ENCODE data around the gene JPH4.

JPH4 gene

DNA sequence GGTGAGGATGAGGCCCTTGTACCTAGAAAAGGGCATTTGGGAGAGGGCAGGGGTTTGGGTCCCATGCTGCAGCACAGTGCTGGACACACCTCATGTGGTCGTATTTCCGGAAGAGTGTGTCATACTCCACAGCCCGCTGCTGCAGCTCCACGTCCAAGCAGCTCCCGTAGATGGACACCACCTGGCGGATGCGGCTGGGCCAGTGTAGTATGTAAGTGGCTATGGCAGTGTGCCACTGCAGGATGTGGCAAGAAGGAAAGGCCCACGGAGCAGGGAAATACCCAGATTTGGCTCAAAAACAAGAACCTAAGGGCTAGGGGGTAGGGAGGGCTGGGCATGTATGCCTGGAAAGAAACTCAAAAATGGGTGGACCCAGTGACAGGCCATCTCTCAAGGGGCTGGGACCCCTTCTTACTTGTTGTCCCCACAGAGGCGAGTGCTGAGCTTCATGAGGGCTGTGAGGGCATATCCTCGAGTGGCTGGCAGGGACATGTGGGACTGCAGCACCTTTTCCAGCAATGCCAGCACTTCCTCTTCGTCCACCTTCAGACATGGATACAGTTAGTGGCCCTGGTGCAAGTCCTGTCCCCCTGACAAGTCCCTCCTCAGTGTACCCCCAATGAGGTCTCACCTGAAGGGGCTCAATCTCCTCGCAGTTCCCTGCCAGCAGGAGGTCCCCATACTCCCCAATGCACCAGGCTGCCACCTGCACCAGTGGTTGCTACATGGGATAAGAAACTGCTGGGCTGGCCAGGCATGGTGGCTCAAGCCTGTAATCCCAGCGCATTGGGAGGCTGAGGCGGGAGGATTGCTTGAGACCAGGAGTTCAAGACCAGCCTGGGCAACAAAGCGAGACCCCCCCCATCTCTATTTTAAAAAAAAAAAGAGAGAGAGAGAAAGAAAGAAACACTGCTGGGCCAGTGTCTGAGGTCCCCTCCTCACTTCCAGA is 16.4 kb downstream of the JPH4 start:
- no peak for DNase-seq

DNA sequence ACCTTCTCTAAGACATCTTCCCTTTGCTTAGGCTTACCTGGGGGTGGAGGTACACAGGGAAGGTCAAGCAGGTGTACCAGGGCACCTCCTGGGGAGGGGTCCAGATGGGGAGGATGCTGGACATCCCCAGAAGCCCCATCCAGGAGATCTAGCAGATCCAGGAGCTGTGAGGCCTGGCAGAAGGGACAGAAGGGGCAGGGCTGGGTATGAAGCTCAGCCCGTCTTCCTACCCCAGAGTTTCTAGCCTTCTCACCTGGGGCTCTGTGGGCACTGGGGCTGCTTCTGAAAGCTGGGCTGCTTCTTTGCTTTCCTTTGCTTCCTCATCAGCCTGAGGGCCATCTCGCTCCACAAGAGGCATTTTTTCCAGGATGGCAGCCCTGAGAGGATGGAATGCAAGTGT is 17.3 kb downstream of the JPH4 start:
- no peak for DNase-seq

DNA sequence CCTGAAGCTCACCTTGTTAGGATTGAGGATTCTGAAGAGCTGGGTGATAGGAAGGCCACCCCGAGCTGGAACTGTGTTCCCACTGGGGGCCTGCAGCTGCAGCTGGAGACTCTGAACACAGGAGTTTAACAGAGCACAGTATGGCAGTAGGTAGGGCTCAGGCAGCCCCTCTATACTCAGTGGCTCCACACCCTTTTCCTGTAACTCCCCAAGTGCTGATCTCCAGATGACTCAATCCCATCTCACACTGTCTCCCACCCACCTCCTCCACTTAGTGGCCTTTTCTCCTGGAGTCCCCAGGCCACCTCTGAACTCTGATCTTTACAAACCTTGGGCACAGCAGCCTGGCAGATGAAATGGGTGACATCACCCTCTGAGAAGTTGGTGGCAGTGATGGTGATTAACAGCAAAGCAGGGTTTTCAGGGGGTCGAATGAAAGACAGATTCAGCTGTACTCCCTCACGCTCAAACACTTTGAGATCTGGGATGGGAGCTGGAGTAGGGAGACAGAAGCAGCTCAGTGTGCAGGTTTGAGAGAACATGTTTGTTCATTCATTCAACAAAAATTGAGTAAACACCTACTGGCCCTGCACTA is 18.6 kb downstream of the JPH4 start:
- no peak for DNase-seq

DNA sequence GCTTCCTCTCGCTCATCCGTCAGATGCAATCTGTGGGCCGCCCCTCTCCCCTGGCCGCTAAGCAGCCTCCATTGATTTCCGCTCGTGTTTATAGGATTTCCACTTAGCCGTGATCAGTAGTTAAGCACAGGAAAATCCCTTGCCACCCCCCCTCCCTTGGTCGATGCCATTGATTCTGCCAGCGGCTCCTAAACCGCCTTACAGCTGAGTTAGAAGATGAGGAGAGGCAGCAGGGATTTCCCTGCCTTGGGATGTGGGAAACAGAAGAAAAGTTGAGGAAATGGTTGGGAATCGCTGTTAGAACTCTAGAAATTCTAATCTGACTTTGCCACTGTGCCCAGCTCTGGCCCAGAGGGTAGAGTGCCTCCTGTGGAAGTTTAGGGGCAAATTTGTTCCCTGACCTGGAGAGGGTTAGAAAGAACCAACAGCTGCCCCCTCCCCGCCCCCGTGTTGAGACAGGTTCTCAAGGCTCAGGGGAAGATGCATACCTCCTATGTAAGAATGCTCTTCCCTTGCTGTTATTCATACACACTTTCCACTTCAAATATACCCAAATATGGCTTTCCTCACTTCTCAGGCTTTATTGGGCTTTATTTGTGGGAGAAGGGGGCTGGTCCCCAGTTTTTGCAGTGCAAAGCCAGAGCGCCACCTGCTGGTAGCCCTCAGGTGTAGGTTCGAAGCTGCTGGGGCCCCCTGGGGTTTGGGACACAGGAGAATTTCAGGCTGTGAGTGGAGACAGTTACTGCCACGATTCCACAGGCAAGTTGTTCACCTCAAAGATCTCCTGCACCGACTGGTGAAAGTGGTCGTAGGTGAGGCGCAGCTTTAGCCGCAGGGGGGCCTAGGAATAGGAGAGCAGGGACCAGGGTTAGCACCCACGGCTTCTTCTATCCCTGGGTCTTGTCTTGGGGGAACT is 19.3 kb downstream of the JPH4 start:
- DNase-seq, result peak; percentile 84

DNA sequence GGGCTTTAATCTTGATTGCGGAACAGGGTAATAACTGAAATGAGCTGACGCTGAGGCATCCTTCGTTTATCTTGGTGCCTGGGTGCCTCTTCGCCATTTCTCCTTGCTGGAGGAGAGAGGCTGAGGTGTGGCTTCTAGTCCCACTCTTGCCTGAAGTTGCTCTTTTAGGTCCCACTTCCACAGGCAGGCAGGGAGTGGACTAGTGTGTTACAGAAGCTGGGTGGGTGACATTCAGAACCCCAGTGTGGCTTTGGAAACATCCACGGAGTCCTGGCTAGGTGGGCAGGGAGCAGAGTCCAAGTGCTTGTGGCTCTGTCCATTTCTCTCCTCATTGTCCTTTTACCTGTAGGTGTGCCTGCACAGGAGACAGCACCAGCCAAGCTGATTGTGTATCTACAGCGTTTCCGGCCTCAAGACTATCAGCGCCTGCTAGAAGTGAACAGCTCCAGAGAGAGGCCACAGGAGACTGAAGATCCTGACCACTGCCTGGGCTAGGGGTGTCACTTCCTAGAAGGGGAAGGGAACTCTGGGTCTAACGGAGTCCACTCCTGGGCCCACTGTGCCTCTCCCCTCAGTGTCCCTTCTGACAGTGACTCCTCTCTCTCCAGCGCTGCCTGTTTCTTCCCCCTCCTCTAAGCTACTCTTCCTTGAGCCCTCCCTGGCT is 20.1 kb downstream of the JPH4 start:
- no peak for DNase-seq

DNA sequence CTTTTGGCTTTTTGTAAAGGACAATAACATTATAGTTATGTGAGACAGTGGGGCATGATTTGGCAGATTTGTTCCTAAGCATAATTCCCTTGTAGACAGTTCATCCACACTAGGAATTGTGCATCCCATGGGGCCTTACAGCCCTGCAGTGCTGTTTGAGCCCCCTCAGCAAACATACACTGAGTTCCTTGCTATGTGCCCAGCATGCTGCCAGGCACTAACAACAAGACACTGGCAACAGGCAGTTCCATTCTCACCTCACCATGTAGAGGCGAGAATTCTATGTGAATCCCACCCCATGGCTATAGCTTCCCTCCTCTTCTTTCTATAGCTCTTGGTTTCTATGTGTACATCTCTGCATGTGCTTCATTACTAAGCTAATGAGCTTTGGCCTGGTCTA is 20.6 kb downstream of the JPH4 start:
- DNase-seq, result no peak

DNA sequence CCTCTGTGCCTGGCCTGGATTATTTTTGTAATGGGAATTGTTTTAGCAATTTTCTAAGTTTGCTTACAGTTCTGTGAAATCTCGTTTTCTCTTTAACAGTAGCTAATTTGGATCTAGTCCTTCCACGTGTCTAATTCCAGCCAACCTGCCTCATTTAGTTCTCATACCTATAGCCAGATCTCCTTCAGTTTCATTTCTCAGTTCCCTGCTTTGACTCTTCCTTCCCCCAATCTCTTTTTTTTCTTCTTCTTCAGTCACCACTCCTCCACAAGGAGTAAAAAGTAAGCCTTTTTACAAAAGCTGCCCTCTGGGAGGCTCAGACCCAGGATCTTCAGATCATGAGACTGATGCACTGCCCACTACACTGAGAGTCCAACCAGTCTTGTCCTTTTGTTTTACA is 21.1 kb downstream of the JPH4 start:
- no peak for DNase-seq

DNA sequence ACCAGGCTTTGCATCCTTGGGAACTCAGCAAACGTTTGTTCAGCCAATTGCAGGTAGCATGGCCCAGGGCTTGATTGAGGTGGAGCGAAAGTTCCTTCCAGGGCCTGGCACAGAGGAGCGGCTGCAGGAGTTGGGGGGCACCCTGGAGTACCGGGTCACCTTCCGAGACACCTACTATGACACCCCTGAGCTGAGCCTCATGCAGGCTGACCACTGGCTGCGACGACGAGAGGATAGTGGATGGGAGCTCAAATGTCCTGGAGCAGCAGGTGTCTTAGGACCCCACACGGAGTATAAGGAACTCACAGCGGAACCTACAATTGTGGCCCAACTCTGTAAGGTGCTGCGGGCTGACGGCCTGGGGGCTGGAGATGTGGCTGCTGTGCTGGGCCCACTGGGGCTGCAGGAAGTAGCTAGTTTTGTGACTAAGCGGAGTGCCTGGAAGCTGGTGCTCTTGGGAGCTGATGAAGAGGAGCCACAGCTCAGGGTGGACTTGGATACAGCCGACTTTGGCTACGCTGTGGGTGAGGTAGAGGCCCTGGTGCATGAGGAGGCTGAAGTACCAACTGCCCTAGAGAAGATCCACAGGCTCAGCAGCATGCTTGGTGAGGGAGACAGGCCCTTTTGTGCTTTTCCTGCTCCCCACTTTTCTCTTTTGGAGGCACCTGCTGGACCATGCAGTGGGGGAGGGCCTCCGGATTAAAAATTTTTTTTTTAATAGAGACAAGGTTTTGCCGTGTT is 21.7 kb downstream of the JPH4 start:
- no peak for DNase-seq

DNA sequence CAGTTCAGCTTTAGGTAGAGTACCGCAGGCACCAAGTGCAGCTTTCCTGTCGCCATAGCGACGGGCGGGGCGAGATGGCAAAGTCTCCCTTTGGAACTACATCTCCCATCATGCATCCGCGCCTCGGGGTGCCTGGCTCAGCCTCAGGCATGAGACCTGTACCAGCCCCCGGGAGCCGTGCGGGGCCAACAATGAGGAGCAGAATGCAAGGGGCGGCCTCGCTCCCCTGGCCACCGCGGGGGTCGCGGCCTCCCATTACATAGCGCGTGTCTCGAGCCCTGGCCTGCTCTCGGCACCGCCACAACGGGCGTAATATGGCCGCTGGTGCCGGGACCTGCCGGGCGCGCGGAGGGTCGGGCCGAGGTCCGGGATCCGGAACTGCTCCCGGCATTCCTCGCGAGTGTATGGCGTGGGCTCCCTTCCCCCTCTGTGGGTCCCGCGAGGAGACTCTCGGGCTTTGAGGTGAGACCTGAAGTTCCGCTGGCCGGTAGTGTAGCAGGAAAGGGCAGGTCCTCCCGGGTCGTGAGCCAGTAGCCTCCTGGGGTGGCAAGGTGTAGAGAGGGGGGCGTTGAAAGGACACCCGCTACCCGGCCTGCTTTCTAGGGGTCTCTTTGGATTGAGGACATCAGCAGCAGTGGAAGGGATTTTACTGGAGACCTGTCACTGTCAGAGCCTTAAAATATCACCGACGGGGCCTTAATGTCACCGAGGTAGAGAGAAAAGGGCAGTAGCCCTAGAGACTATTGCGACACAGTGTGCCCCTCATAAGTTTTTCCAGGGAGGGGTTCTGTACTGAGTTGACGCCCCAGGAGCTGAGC is 22.5 kb downstream of the JPH4 start, which contains the start of gene THTPA:
TSS of gene THTPA (plus strand) at position 390 of the 818 bp plus-strand sequence. CDS start 487 bp downstream, outside the sequence.
- DNase-seq, result peak; percentile 97

DNA sequence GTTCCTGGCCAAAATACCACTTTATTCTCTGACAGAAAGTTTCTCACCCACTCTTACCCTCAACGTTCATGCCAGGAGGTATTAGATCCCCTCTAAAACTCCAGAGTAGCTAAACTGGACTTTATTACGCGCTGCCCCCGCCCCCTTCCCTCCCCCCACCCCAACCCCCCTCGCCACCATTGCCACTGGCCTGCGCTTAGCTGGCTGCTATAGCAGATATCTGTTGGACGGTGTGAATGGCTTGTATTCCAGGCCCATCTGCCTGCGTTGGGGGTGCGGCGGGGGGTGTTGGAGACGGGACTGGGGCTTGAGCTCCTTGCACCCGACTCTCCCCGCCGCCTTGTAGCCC is 23.1 kb downstream of the JPH4 start:
- DNase-seq, result no peak

DNA sequence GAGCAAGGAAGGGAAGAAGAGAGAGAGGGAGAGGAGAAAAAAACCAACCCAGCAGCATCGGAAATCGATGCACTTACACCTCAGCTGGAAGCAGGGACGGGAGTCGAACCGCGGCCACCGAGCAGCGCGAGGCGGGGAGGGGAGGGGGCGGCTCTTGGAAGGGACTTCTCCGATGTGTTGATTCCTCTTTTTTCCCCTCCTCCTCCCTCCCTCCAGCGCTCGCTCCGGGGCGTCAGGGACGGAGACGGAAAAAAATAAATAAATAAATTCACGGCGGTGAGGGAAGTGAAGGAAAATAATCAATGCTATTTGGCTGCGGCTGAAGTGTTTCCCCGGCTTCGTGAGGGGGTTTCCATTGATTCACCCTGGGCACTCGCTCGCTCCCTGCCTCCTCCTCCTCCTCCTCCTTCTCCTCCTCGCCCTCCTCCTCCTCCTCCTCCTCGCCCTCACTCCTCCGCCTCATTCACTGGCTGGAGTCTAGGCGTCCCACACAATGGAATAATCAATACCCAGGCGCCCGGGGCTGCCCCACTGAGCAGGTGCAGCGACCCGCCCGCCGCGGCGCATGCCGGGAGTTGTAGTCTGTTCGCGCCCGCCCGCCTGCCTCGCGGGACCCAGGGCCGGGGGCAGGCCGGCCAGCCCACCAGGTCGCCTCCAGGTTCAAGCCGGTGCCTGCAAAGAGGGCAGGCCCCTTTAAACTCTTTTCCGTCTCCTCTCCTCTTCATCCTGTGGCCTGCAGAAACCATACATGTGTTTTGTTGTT is 27.1 kb downstream of the JPH4 start, which contains the start of gene ZFHX2:
TSS of gene ZFHX2 (minus strand) at position 500 of the 763 bp plus-strand sequence. CDS start 16,440 bp downstream, outside the sequence.
- peak; percentile 85 for DNase-seq

DNA sequence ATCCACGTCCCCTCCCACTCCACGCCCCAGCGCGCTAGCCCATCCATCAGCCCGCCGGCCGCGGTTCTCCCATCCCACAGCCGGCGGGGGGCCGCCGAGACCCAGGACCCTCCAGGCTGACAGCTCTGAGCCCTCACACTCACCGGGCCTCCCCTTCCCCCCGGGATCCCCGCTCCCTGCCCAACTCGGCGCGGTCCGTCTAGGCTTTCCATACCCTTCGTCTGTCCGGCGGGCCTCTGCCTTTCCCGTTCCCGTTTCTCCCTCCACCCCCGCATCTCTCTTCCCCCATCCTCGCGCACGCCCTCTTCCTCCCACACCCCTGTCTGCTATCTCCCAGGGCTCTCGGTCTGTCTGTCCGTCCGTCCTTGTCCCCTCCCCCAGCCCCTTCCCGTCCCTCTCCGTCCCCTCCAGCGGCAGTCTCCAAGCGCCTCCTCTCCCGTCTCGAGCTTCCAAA is 27.8 kb downstream of the JPH4 start:
- DNase-seq, result peak; percentile 30

DNA sequence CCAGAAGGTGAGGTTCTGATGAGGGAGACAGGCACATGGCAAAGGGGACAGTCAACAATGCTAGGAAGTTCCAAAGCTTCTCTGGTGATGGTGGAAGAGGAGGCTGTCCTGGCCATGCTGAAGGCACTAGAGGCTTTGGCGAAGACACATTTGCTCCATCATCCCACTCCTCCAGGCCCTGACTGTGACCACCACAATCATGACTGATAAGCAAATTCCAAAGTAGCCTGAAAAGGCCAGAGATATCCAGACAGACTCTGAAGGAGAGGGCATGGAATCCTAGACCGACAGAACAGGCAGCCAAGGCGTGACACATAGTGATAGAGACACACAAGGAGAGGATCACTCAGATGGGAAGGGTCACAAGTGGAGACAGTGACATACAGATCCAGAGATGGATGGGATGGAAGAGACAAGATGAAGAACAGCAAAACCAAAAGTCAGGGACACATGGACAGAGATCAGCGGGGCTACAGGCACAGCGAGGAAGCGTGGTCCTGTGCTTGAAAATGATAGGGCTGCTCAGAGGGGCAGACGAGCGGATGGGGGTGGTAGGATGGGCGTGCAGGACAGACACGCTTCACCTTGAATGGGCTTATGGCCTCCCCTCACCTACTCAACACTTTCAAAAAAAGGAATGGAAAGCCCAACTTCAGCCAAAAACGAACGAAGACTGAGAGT is 28.3 kb downstream of the JPH4 start:
- no peak for DNase-seq

DNA sequence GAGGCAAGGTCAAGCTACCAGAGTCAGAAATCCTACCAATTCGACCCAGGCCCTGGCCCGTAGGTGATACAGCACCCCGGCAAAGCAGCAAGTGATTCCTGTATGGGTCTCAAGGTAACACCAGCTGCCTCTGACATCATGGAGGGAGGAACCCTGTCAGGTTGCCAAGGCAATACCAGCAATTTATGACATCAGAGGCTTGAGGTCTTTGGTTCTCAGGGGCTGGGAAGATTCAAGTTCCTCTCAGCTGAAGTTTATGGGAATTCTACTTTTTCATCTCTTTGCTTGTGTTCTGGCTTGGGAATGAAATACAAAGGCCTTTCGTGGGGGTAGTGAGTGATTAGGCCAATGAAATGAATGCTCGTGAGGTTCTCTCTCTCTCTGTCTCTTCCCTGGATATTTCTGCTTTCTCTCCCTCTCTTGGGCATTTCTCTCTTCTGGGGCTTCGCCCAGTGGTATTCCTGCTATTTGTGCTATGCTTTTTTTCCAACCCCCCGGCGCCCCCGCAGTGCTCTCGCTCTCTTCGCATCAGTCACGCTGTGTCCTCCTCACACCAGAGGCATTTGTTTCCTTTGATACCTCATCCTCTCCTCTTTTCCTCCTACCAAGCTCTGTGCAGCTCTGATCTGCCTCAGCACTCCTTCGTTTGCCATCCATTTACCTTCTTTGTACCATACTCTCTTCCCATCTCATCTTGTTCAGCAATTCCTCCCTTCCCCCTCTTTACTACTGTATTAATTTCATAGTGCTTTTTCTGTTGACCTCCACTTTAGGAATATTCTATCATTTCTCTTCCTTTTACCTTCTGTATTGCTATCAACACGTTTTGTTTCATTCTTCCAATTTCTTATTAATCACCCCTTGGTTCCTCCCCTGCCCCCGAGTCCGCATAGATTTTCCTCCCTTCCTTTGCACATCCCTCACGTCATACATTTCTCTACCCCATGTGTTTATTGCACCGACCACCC is 30.0 kb downstream of the JPH4 start:
- no peak for DNase-seq

DNA sequence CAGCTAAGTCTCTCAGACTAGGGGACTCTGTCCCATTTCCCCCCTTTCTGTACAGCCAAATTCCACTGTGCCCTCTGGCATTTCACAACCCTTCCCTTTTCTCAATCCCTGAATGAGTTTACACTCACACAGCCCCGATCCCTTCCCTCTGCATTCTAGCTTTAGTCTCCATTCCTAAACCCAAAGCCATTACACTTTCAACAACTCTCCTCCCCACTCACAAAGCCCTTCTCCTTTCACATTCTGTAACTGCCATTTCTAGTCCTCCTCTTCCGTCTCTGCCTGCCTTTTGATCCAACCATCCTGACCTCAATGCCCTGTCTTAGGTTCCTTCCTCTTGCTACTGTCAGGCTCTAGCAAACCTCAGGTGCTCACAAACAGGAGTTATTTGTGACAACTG is 30.7 kb downstream of the JPH4 start:
- DNase-seq, result no peak

DNA sequence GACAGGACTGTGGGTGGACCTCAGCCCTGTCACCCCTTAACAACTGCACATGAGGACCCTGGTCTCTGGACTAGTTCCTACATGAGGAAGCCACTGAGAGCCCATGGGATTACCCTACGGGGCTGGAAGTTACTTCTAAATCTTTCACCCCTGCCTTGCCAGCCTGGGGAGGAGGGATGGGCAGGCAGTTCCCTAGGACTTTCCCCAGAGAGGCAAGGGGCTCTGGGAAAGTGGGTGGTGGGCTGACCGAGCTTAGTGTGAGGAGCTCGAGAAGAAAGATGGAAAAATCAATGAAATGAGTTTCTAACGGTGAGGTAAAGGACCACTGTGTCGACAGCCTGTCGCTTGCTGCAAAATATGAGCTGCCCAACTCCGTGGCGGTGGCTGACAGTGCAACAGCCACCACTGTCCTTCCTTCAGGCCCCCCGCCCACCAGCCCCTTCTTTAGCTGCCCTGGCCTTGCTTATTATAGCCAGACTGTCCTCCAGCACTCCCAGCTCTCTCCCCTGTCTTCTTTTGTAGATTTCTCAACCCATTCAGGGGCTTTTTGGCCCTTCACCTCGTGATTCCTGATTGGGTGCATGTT is 32.0 kb downstream of the JPH4 start:
- DNase-seq, result no peak

DNA sequence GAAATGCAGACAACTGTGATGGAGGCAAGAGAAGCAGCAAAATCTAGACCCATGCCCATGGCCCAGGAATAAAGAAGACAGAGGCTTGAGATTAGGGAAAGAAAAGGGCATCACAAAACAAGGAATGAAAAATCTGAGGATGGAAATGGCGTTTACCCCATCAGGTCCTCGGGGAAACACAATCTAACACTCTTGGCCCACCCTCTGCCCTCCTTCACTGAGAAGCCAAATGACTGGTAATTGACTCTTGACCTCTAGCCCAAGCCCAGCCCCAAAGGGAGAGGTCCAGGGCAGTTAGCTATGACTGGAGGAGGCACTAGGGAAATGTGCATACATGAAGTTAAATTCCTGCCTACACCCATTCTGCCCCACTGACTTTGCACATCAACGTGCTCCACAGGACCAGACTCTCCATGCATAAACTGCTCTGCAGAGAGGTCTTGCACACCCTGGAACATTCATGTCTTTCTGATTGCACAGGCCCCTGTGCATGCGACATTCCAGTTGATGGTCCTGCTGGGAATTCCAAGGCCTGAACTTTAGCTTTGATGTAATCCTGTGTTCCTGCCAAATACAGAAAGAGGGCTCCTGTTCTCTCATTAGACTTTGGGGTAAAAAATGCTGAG is 32.7 kb downstream of the JPH4 start:
- DNase-seq, result no peak

Data from hematopoietic multipotent progenitor cell treated with erythropoietin and hydrocortisone succinate and interleukin-3 and kit ligand, for 4 days (in vitro differentiated cells).